Stimulated activated naive CD8-positive, alpha-beta T cell treated with anti-CD3 and anti-CD28 coated beads, Interleukin-15, Interleukin-2, amounts not matched to agents 100 ng/mL and 50 ng/mL, for 24 hours (primary cell): ENCODE data around the gene PRKAR2B.
"Not testable (repeated sequence)": the region's sequence is repeated elsewhere in the genome, so short reads cannot be mapped to it uniquely, and the experiment has no call there.

Source experiments
- H3K27ac Mint-ChIP-seq: one replicate; pipeline ENCODE4 v1.8.0; 2021; ENCODE audit warnings: mild to moderate bottlenecking, mixed read lengths
- H3K27me3 Mint-ChIP-seq: one replicate; pipeline ENCODE4 v1.8.0; 2021; ENCODE audit warnings: mixed read lengths
- H3K36me3 Mint-ChIP-seq: one replicate; pipeline ENCODE4 v1.8.0; 2021; ENCODE audit warnings: low read depth, mixed read lengths
- H3K4me1 Mint-ChIP-seq: one replicate; pipeline ENCODE4 v1.8.0; 2021; ENCODE audit warnings: low read depth, mixed read lengths
- H3K4me3 Mint-ChIP-seq: one replicate; pipeline ENCODE4 v1.8.0; 2021; ENCODE audit warnings: mild to moderate bottlenecking, mixed read lengths
- H3K9me3 Mint-ChIP-seq: one replicate; pipeline ENCODE4 v1.8.0; 2021; ENCODE audit warnings: mixed read lengths

PRKAR2B gene

GRCh38 chr7:107128217-107128616, 83.7 kb downstream of the PRKAR2B start:
- Mint-ChIP-seq H3K36me3 (no peaks in the 10 kb centered on the region), H3K27me3 (no peaks in the 10 kb centered on the region), H3K9me3 (no peaks in the 10 kb centered on the region), H3K4me1 (peaks cover 18% of the 10 kb centered on the region), H3K4me3 (no peak overlapping the region), H3K27ac (no peak overlapping the region)

DNA sequence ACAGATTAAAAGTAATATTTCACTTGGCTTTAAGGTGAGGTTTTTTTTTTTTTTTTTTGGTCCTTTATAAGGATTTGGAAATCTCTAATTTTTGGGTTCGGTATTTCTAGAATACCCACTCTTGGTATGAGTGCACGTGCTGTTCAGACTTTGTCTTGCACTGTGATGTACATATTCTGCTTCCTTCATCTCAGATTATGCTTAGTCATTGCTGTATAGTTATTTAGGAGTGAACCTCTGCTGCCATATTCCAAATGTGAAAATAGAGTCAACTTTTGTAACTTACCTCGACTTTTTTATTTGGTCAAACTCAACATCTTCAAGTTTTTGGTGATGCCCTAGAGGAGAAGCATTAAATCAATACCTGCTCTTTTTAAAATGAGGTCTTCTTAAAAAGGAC, 84.2 kb downstream of the PRKAR2B start:
- no peaks in the 10 kb centered on the region for H3K9me3 Mint-ChIP-seq
- H3K27me3 Mint-ChIP-seq: no peaks in the 10 kb centered on the region
- no peak overlapping the region for H3K4me3 Mint-ChIP-seq
- H3K36me3 Mint-ChIP-seq: no peaks in the 10 kb centered on the region
- H3K27ac Mint-ChIP-seq: no peak overlapping the region
- peaks cover 18% of the 10 kb centered on the region for H3K4me1 Mint-ChIP-seq

DNA sequence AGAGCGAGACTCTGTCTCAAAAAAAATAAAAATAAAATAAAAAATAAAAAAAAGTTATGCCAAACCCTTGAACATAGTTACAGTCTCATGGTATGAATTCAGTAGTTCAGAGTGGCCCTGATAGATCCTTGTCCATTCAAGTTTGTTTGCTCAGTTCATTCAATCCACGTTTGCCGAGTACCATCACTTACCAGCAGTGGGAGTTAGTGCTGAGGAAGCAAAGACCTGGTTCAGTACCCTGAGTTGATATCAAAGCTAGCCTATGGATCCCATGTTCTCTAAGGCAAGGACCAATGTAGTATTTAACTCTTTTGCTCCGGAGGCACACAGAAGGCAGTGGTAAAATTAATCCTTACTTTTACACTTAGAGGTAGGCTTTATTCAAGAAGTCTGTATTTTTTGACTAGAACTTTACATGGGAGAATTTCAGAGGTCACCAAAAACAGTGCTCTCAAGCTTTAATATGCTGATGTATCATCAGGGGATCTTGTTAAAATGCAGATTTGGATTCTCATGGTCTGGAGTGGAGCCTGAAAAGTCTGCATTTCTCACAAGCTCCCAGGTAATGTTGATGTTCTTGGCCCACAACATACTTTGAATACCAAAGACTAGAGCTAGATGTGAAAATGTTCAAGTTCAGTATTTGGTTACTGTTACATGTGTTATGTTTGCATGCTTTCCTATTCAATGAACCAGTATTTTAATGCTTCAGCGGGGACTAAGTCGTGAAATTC, 86.1 kb downstream of the PRKAR2B start:
- H3K4me1 Mint-ChIP-seq: peaks cover 13% of the 10 kb centered on the region
- no peak overlapping the region for H3K27ac Mint-ChIP-seq
- H3K36me3 Mint-ChIP-seq: no peaks in the 10 kb centered on the region
- H3K27me3 Mint-ChIP-seq: peaks cover 3% of the 10 kb centered on the region
- no peaks in the 10 kb centered on the region for H3K9me3 Mint-ChIP-seq
- H3K4me3 Mint-ChIP-seq: no peak overlapping the region

DNA sequence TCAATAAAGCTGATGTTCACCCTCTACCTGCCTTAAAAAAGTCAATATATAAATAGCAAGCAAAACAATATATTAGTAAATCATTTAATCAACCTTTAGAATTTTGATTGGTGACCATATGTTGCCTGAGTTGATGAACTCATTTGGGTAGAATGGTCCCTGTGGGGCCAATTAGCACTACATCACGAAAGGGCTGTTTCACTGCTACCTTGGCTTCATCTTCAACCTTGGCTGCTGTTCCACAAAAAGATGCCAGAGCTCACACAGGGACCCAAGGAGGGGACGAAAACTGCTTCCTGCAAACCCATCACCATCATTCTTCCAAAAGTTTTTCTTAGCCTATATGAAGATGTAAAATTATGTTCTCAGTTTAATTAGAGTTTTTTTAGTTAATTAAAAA, 88.9 kb downstream of the PRKAR2B start:
- H3K27me3 Mint-ChIP-seq: peaks cover 3% of the 10 kb centered on the region
- H3K36me3 Mint-ChIP-seq: no peaks in the 10 kb centered on the region
- H3K4me1 Mint-ChIP-seq: no peaks in the 10 kb centered on the region
- H3K27ac Mint-ChIP-seq: no peak overlapping the region
- H3K4me3 Mint-ChIP-seq: no peak overlapping the region
- H3K9me3 Mint-ChIP-seq: no peaks in the 10 kb centered on the region

- Mint-ChIP-seq H3K9me3 (no peaks in the 10 kb centered on the region), H3K4me1 (no peaks in the 10 kb centered on the region), H3K36me3 (no peaks in the 10 kb centered on the region), H3K27me3 (peaks cover 3% of the 10 kb centered on the region), H3K27ac (no peak overlapping the region), H3K4me3 (no peak overlapping the region)
Measured at GRCh38 chr7:107138696-107139420, 94.4 kb downstream of the PRKAR2B start.

DNA sequence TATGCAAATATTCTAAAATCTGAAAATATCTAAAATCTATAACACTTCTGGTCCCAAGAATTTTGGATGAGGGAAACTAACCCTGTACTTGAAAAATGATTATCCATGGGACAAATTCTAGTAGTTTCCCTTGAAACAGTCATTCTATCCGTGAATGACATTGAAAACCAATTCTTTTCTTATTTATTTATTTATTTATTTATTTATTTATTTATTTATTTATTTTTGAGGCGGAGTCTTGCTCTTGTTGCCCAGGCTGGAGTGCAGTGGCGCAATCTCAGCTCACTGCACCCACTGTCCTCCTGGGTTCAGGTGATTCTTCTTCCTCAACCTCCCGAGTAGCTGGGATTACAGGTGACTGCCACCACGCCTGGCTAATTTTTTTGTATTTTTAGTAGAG, 99.4 kb downstream of the PRKAR2B start:
- H3K27me3 Mint-ChIP-seq, H3K36me3 Mint-ChIP-seq, H3K4me1 Mint-ChIP-seq, H3K9me3 Mint-ChIP-seq, H3K27ac Mint-ChIP-seq, H3K4me3 Mint-ChIP-seq: not testable (repeated sequence)

DNA sequence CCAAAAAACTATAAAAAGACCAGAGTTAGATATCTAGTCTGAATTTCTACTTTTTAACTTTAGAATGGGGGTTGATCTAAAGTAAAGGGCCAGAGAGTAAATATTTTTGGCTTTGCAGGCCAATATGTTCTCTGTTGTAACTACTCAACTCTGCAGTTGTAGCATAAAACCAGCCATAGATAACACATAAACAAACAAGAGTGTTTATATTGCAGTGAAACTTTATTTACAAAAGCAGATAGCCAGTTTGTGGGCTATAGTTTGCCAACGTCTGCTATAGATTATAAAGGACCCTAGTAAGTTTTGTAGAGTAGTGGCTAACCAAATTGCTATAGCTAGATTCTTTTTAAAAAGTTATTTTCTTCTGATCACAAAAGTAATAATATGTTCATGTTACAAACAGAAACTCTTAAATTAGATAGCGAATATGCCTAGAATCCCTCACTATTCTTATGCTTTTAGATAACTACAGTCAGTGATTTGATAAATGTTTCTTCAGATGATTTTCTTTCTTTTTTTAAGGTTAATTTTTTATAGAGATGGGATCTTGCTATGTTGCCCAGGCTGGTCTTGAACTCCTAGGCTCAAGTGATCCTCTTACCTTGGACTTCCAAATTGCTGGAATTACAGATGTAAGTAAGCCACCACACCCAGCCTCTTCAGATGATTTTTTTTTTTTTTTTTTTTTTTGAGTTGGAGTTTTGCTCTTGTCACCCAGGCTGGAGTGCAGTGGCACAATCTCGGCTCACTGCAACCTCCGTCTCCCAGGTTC, 100.7 kb downstream of the PRKAR2B start:
- Mint-ChIP-seq H3K36me3 (no peaks in the 10 kb centered on the region), H3K27me3 (no peaks in the 10 kb centered on the region), H3K27ac (no peak overlapping the region), H3K4me3 (no peak overlapping the region), H3K4me1 (peaks cover 8% of the 10 kb centered on the region), H3K9me3 (no peaks in the 10 kb centered on the region)

- Mint-ChIP-seq H3K4me3 (no peak overlapping the region), H3K27me3 (no peaks in the 10 kb centered on the region), H3K36me3 (no peaks in the 10 kb centered on the region), H3K4me1 (peaks cover 8% of the 10 kb centered on the region), H3K27ac (no peak overlapping the region), H3K9me3 (no peaks in the 10 kb centered on the region)
Measured at GRCh38 chr7:107147464-107148393, 103.2 kb downstream of the PRKAR2B start.

- Mint-ChIP-seq H3K27ac (no peak overlapping the region), H3K4me3 (no peak overlapping the region), H3K4me1 (peaks cover 8% of the 10 kb centered on the region), H3K27me3 (no peaks in the 10 kb centered on the region), H3K36me3 (no peaks in the 10 kb centered on the region), H3K9me3 (no peaks in the 10 kb centered on the region)
Measured at GRCh38 chr7:107148721-107149120, 104.2 kb downstream of the PRKAR2B start.

- no peak overlapping the region for H3K4me3 Mint-ChIP-seq
Measured at GRCh38 chr7:107149863-107150262, 105.4 kb downstream of the PRKAR2B start.

DNA sequence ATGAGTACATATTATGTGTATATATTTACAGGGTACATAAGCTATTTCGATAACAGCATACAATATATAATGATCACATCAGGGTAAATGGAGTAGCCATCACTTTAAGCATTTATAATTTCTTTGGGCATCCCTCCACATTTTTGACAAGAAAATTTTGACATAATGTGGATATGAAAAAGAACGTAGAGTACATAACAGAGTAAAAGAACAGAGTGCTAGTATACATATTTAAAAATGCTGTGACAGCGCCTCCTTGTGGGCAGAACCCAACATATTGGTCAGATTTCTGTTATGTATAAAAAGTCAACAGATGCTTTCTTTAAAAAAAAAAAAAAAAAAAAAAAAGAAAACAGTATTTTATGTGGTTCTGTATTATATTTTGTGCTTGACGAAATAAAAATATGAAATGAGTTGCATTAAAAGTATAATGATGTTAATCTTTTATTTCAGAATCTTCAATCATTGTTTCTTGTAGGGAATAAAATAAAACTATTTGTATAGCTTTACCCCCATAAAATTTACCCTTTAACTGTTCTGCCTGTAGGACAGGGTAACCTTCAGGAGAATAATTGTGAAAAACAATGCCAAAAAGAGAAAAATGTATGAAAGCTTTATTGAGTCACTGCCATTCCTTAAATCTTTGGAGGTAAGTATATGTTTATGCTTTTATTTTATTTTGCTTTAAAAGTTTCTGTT, 106.0 kb downstream of the PRKAR2B start:
- Mint-ChIP-seq H3K9me3 (no peaks in the 10 kb centered on the region), H3K4me3 (no peak overlapping the region), H3K27ac (no peak overlapping the region), H3K36me3 (no peaks in the 10 kb centered on the region), H3K27me3 (no peaks in the 10 kb centered on the region), H3K4me1 (peaks cover 8% of the 10 kb centered on the region)

More at GRCh38 chr7:107149863-107150262, 105.4 kb downstream of the PRKAR2B start:
- Mint-ChIP-seq H3K9me3 (no peaks in the 10 kb centered on the region), H3K36me3 (no peaks in the 10 kb centered on the region), H3K27ac (no peak overlapping the region), H3K4me1 (peaks cover 8% of the 10 kb centered on the region), H3K27me3 (no peaks in the 10 kb centered on the region)

DNA sequence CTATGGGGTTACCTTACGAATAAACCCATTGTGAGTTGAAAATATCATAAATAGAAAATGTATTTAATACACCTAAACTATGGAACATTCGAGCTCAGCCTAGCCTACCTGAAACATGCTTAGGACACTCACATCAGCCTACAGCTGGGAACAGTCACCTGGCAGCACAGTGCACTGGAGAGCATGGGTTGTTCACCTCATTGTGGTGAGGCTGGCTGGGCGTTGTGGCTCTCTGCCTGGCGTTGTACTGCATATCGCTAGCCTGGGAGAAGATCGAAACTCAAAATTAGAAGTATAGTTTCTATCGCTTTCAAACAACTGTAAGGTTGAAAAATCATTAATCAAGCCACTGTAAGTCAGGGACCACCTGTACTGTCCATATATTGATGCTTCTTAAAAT, 107.0 kb downstream of the PRKAR2B start:
- Mint-ChIP-seq H3K27me3 (no peaks in the 10 kb centered on the region), H3K9me3 (no peaks in the 10 kb centered on the region), H3K4me1 (peaks cover 8% of the 10 kb centered on the region), H3K4me3 (no peak overlapping the region), H3K27ac (no peak overlapping the region), H3K36me3 (no peaks in the 10 kb centered on the region)

DNA sequence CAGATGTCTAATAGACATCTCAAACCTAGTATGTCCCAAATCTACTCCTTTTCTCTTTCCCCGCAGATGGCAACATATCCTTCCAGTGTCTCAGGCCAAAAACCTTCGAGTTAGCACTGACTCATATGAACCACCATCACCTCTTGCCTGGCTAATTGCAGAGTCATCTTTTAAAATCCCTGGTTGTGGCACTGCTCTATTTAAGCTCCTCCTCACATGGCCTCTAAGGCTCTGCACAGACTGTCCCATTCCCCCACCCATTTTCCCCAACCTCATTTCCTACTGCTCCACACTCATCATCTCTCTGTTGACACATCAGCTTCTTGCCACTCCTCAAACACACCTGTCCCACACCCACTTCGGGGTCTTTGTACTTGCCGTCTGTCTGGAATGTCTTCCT, 107.5 kb downstream of the PRKAR2B start:
- peaks cover 8% of the 10 kb centered on the region for H3K4me1 Mint-ChIP-seq
- H3K36me3 Mint-ChIP-seq: no peaks in the 10 kb centered on the region
- H3K27me3 Mint-ChIP-seq: no peaks in the 10 kb centered on the region
- H3K4me3 Mint-ChIP-seq: no peak overlapping the region
- H3K9me3 Mint-ChIP-seq: no peaks in the 10 kb centered on the region
- H3K27ac Mint-ChIP-seq: no peak overlapping the region

DNA sequence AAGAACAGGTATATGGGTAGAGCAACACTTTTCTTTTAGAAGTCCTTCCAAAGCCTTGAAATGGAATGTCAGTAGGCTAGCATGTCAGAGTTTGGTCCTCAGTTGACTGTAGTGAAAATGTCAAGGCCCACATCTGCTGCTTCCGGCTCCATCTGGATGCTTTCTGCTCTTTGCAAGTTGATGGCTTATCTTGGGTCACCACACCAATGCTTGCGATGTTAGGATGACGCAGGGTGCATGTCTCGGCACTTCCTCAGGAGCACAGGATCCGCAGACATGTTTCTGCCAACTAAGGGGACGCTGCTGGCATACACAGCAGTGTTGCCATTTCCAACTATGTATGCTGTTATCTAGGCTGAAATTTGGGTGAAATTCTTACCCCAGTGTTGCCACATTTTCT, 110.3 kb downstream of the PRKAR2B start:
- no peaks in the 10 kb centered on the region for H3K9me3 Mint-ChIP-seq

More for the DNA sequence above, 110.3 kb downstream of the PRKAR2B start:
- Mint-ChIP-seq H3K4me3 (no peak overlapping the region), H3K36me3 (no peaks in the 10 kb centered on the region), H3K4me1 (no peaks in the 10 kb centered on the region), H3K27me3 (no peaks in the 10 kb centered on the region), H3K27ac (no peak overlapping the region)
